ENCODE results near the gene RPN1. TPM values are rescaled to one million over a fixed set of nuclear protein-coding genes. Genes with fewer than 3 reads are reported as not detected.
A peak's percentile ranks its signal among the peaks of the same experiment; 100 is the strongest.
"Not testable (repeated sequence)": the region's sequence is repeated elsewhere in the genome, so short reads cannot be mapped to it uniquely, and the experiment has no call there.

RPN1 gene
- total and polyA plus RNA-seq, 4 donors: 146 to 318 (median 223) TPM

GRCh38 chr3:128588147-128588546, 62.5 kb downstream of the RPN1 start:
- ATAC-seq (ENCODE audit: insufficient read depth, low FRiP score) (no peak), DNase-seq (no peak)
- Histone ChIP-seq H3K27ac (ENCODE audit: low read depth in 1 of 2, low read length in 1 of 2) (no peak overlapping the region), H3K9me3 (ENCODE audit: control insufficient read depth in 4 of 4, insufficient read depth in 3 of 4, low read length in 3 of 4) (peaks cover 0 to 2% (median 1%) of the 10 kb centered on the region in 4 donors), H3K4me3 (no peak overlapping the region), H3K27me3 (ENCODE audit: control insufficient read depth in 3 of 3, insufficient read depth in 3 of 3, low read length in 2 of 3) (no peaks in the 10 kb centered on the region), H3K36me3 (ENCODE audit: control insufficient read depth in 4 of 4, insufficient read depth in 4 of 4, low read length in 4 of 4) (no peaks in the 10 kb centered on the region), H3K4me1 (ENCODE audit: control insufficient read depth in 5 of 5, insufficient read depth in 5 of 5, low read length in 5 of 5) (peaks cover 0 to 4% (median 0%) of the 10 kb centered on the region in 5 donors), H3K9ac (ENCODE audit: insufficient read depth in 1 of 2, low read length in 2 of 2) (no peak overlapping the region)
- 26 to 57% methylated on average over 10 of the region's 10 CpGs for WGBS, 2 donors
- no peak for TF ChIP-seq CTCF (IDR thresholded peaks at IDR 0.05; ENCODE audit: control extremely low read depth, extremely low read depth)

DNA sequence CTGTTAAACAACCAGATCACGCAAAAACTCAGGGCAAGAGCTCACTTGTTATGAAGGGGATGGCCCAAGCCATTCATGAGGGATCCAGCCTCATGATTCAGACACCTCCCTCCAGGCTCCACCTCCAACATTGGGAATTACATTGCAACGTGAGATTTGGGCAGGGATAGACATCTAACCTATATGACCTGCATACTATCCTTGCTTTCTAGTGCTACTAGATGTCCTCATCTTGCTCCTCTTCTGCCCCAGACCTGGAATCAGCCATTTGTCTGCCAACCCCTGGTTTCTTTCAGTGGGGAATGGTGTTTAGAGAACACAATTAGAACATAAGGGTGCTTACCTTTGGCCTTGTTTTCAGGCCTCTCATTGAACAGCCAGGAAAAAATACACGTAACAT, 63.2 kb downstream of the RPN1 start:
- ATAC-seq (ENCODE audit: insufficient read depth, low FRiP score): no peak
- no peak overlapping the region for H3K9ac ChIP-seq (ENCODE audit: insufficient read depth in 1 of 2, low read length in 2 of 2)
- H3K27me3 ChIP-seq (ENCODE audit: control insufficient read depth in 3 of 3, insufficient read depth in 3 of 3, low read length in 2 of 3): no peaks in the 10 kb centered on the region
- no peak overlapping the region for H3K4me3 ChIP-seq
- 87 to 94% methylated on average over 3 of the region's 3 CpGs for WGBS, 2 donors
- no peak for TF ChIP-seq CTCF (IDR thresholded peaks at IDR 0.05; ENCODE audit: control extremely low read depth, extremely low read depth)
- H3K4me1 ChIP-seq (ENCODE audit: control insufficient read depth in 5 of 5, insufficient read depth in 5 of 5, low read length in 5 of 5): peaks cover 0 to 4% (median 0%) of the 10 kb centered on the region in 5 donors
- DNase-seq: peak in 1 of 3 donors; percentile 4
- H3K36me3 ChIP-seq (ENCODE audit: control insufficient read depth in 4 of 4, insufficient read depth in 4 of 4, low read length in 4 of 4): no peaks in the 10 kb centered on the region
- H3K9me3 ChIP-seq (ENCODE audit: control insufficient read depth in 4 of 4, insufficient read depth in 3 of 4, low read length in 3 of 4): peaks cover 0 to 2% (median 1%) of the 10 kb centered on the region in 4 donors
- H3K27ac ChIP-seq (ENCODE audit: low read depth in 1 of 2, low read length in 1 of 2): no peak overlapping the region

DNA sequence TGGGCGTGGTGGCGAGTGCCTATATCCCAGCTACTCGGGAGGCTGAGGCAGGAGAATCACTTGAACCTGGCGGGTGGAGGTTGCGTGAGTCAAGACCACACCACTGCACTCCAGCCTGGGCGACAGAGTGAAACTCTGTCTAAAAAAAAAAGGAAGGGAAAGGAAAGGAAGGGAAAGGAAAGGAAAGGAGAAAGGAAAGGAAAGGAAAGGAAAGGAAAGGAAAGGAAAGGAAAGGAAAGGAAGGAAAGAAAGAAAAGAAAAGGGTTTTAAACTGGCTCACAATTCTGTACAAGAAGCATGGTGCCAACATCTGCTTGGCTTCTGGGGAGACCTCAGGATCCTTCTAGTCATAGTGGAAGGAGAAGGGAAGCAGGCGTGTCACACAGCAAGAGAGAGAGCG, 63.7 kb downstream of the RPN1 start:
- H3K27me3 ChIP-seq (ENCODE audit: control insufficient read depth in 3 of 3, insufficient read depth in 3 of 3, low read length in 2 of 3); H3K27ac ChIP-seq (ENCODE audit: low read depth in 1 of 2, low read length in 1 of 2); H3K4me1 ChIP-seq (ENCODE audit: control insufficient read depth in 5 of 5, insufficient read depth in 5 of 5, low read length in 5 of 5); H3K36me3 ChIP-seq (ENCODE audit: control insufficient read depth in 4 of 4, insufficient read depth in 4 of 4, low read length in 4 of 4); ATAC-seq (ENCODE audit: insufficient read depth, low FRiP score); H3K9ac ChIP-seq (ENCODE audit: insufficient read depth in 1 of 2, low read length in 2 of 2); DNase-seq; H3K4me3 ChIP-seq; H3K9me3 ChIP-seq (ENCODE audit: control insufficient read depth in 4 of 4, insufficient read depth in 3 of 4, low read length in 3 of 4): not testable (repeated sequence)
- 92 to 94% methylated on average over 8 of the region's 8 CpGs for WGBS, 2 donors

DNA sequence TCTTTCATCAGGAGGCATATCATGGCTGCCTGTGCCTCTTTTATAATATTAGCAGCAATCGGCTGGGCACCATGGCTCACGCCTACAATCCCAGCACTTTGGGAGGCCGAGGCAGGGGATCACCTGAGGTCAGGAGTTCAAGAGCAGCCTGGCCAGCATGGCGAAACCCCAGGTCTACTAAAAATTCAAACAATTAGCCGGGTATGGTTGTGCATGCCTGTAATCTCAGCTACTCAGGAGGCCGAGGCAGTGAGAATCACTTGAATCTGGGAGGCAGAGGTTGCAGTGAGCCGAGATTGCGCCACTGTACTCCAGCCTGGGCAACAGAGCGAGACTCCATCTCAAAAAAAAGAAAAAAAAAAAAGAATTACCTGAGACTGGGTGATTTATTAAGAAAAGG, 64.2 kb downstream of the RPN1 start:
- WGBS, 2 donors: 86 to 92% methylated on average over 9 of the region's 9 CpGs

More for the DNA sequence above, 64.2 kb downstream of the RPN1 start:
- not testable (repeated sequence) for ATAC-seq (ENCODE audit: insufficient read depth, low FRiP score); H3K4me1 ChIP-seq (ENCODE audit: control insufficient read depth in 5 of 5, insufficient read depth in 5 of 5, low read length in 5 of 5); H3K27me3 ChIP-seq (ENCODE audit: control insufficient read depth in 3 of 3, insufficient read depth in 3 of 3, low read length in 2 of 3); H3K36me3 ChIP-seq (ENCODE audit: control insufficient read depth in 4 of 4, insufficient read depth in 4 of 4, low read length in 4 of 4); H3K9me3 ChIP-seq (ENCODE audit: control insufficient read depth in 4 of 4, insufficient read depth in 3 of 4, low read length in 3 of 4); H3K4me3 ChIP-seq; DNase-seq; H3K27ac ChIP-seq (ENCODE audit: low read depth in 1 of 2, low read length in 1 of 2); H3K9ac ChIP-seq (ENCODE audit: insufficient read depth in 1 of 2, low read length in 2 of 2)

Data from lung (tissue), 12 donors.